Neural cell (in vitro differentiated cells): ENCODE data around the gene ARSI. TPM values are rescaled to one million over a fixed set of nuclear protein-coding genes. Genes with fewer than 3 reads are reported as not detected.

ENCODE experiments used
- H2AFZ ChIP-seq: fragments of 200-600, 300-800 bp; sonication (generic), shearing (Covaris generic); 2 replicates; pipeline ENCODE4 v1.6.0; 2014; ENCODE audit warnings: low read depth, mild to moderate bottlenecking, antibody characterized with exemption, low read length, moderate library complexity
- H3F3A ChIP-seq: fragments of 200-600 bp; shearing (Covaris generic); 2 replicates; pipeline ENCODE4 v1.6.1; 2016; ENCODE audit warnings: mild to moderate bottlenecking, moderate library complexity, mixed read lengths, antibody characterized with exemption, low read length; ENCODE audit not compliant: insufficient read depth, poor library complexity, severe bottlenecking
- H3K27ac ChIP-seq: fragments of 200-600, 300-800 bp; sonication (generic), shearing (Covaris generic); 2 replicates; pipeline ENCODE4 v1.5.1; 2014; ENCODE audit warnings: mild to moderate bottlenecking, low read length, moderate library complexity
- H3K27me3 ChIP-seq: fragments of 300-800, 200-600 bp; sonication (generic), shearing (Covaris generic); 2 replicates; pipeline ENCODE4 v1.6.0; 2014; ENCODE audit warnings: mild to moderate bottlenecking, low read depth, low read length, moderate library complexity; ENCODE audit not compliant: insufficient read depth
- H3K36me3 ChIP-seq: fragments of 300-800, 200-600 bp; sonication (generic), shearing (Covaris generic); 2 replicates; pipeline ENCODE4 v1.5.1; 2014; ENCODE audit warnings: mild to moderate bottlenecking, antibody characterized with exemption, low read length, moderate library complexity; ENCODE audit not compliant: insufficient read depth
- H3K4me2 ChIP-seq: fragments of 300-800, 200-600 bp; sonication (generic), shearing (Covaris generic); 2 replicates; pipeline ENCODE4 v1.6.0; 2014; ENCODE audit warnings: mild to moderate bottlenecking, low read length
- H3K4me3 ChIP-seq: fragments of 300-800, 200-600 bp; sonication (generic), shearing (Covaris generic); 2 replicates; pipeline ENCODE4 v1.5.1; 2014; ENCODE audit warnings: mild to moderate bottlenecking, low read length, moderate library complexity
- H3K79me2 ChIP-seq: fragments of 200-600 bp; shearing (Covaris generic); replicated peaks from 2 replicates; pipeline ENCODE4 v1.6.0; 2014; ENCODE audit warnings: mild to moderate bottlenecking, low read length, moderate library complexity; ENCODE audit not compliant: insufficient read depth
- H3K9ac ChIP-seq: fragments of 300-800, 200-600 bp; sonication (generic), shearing (Covaris generic); 2 replicates; pipeline ENCODE4 v1.6.1; 2016; ENCODE audit warnings: mild to moderate bottlenecking, low read length, mixed read lengths
- H3K9me2 ChIP-seq: fragments of 200-600 bp; shearing (Covaris generic); 2 replicates; pipeline ENCODE4 v1.6.1; 2016; ENCODE audit warnings: mild to moderate bottlenecking, low read length, mixed read lengths; ENCODE audit not compliant: insufficient read depth
- H3K9me3 ChIP-seq: fragments of 200-600, 300-800 bp; sonication (generic), shearing (Covaris generic); 2 replicates; pipeline ENCODE4 v1.6.1; 2016; ENCODE audit warnings: mild to moderate bottlenecking, mixed run types, low read length, moderate library complexity, mixed read lengths
- H4K20me1 ChIP-seq: fragments of 200-600 bp; shearing (Covaris generic); 2 replicates; pipeline ENCODE4 v1.6.1; 2016; ENCODE audit warnings: mild to moderate bottlenecking, mixed run types; ENCODE audit not compliant: insufficient read depth
- CTCF ChIP-seq: fragments of 450-650 bp; IDR thresholded peaks from 2 replicates; pipeline ENCODE4 v1.5.1; 2014; ENCODE audit warnings: antibody characterized with exemption, mild to moderate bottlenecking, moderate library complexity; ENCODE audit not compliant: poor library complexity, severe bottlenecking
- EP300 ChIP-seq: fragments of 450-650 bp; conservative IDR thresholded peaks from 2 replicates; pipeline ENCODE4 v1.6.1; 2014; ENCODE audit warnings: antibody characterized with exemption, mild to moderate bottlenecking, moderate library complexity; ENCODE audit not compliant: poor library complexity, severe bottlenecking
- EZH2 ChIP-seq: fragments of 200-600, 300-800 bp; shearing (Covaris generic), sonication (generic); IDR thresholded peaks from 2 replicates; pipeline ENCODE4 v1.6.1; 2014; ENCODE audit warnings: antibody characterized with exemption, low read length, borderline replicate concordance, mild to moderate bottlenecking; ENCODE audit not compliant: insufficient read depth, poor library complexity, severe bottlenecking
- MXI1 ChIP-seq: fragments of 450-650 bp; conservative IDR thresholded peaks from 2 replicates; pipeline ENCODE4 v1.6.1; 2014; ENCODE audit warnings: antibody characterized with exemption, mild to moderate bottlenecking; ENCODE audit not compliant: poor library complexity, severe bottlenecking
- POLR2AphosphoS5 ChIP-seq: IDR thresholded peaks from 2 replicates; pipeline ENCODE4 v1.6.1; 2012
- RAD21 ChIP-seq: fragments of 450-650 bp; conservative IDR thresholded peaks from 2 replicates; pipeline ENCODE4 v1.6.1; 2014; ENCODE audit warnings: antibody characterized with exemption, mild to moderate bottlenecking, moderate library complexity
- REST ChIP-seq: IDR thresholded peaks from 2 replicates; pipeline ENCODE4 v1.6.1; 2012; ENCODE audit warnings: borderline replicate concordance
- SMC3 ChIP-seq: fragments of 450-650 bp; conservative IDR thresholded peaks from 2 replicates; pipeline ENCODE4 v1.6.1; 2014; ENCODE audit warnings: antibody characterized with exemption, mild to moderate bottlenecking, moderate library complexity; ENCODE audit not compliant: poor library complexity
- TAF1 ChIP-seq: IDR thresholded peaks from 2 replicates; pipeline ENCODE4 v1.6.1; 2012; ENCODE audit warnings: low read depth
- polyA plus RNA-seq: library from polyadenylated mRNA; depleted of rRNA; stranded (reverse); fragments of >200 nt; gene quantifications from 2 replicates; pipeline ENCODE4 v1.2.3, GENCODE V29; 2014

ARSI gene
- polyA plus RNA-seq, 1 donor from 2014 or later = not detected

GRCh38 chr5:150255659-150256409 lies 46.9 kb downstream of the ARSI start:
- Histone ChIP-seq H4K20me1 (no peaks in the 10 kb centered on the region), H3K4me3 (peak overlapping the region; percentile 11), H3K27ac (peak overlapping the region; percentile 34), H3K4me2 (no peak overlapping the region), H2AFZ (no peak overlapping the region), H3F3A (no peaks in the 10 kb centered on the region), H3K9me3 (no peaks in the 10 kb centered on the region), H3K9me2 (no peaks in the 10 kb centered on the region), H3K9ac (no peak overlapping the region), H3K36me3 (no peaks in the 10 kb centered on the region), H3K27me3 (no peaks in the 10 kb centered on the region), H3K79me2 (no peaks in the 10 kb centered on the region)
- TF ChIP-seq EP300 = no peak
- no peak for TF ChIP-seq RAD21
- peak; percentile 44 for TF ChIP-seq MXI1
- peak; percentile 52 for TF ChIP-seq SMC3

DNA sequence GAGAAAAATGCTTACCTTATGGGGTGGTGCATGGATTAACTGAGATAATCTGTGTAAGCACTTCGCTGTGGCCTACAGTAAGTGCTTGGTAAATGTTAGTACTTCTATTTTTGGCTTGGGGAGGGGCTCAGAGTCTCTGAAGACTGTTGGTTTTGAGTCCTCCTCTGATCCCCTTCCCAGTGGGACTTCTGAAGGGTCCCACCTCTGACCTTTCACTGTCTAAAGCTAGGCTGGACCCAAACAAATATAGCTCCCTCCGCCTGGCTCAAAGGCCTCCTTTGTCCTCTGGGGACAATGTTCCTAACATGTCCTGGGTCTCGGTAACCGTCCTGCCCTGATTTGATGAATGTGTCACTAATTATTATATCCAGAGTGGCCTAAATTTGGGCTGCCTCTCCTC lies 47.9 kb downstream of the ARSI start:
- H3F3A ChIP-seq = no peaks in the 10 kb centered on the region
- no peak overlapping the region for H3K27ac ChIP-seq
- no peaks in the 10 kb centered on the region for H3K79me2 ChIP-seq
- no peaks in the 10 kb centered on the region for H4K20me1 ChIP-seq
- no peaks in the 10 kb centered on the region for H3K27me3 ChIP-seq
- no peak overlapping the region for H3K9ac ChIP-seq
- TF ChIP-seq RAD21 = no peak
- no peak for TF ChIP-seq REST
- TF ChIP-seq TAF1 = no peak
- no peak for TF ChIP-seq EZH2
- TF ChIP-seq SMC3 = no peak
- H3K36me3 ChIP-seq = no peaks in the 10 kb centered on the region
- H3K9me2 ChIP-seq = no peaks in the 10 kb centered on the region
- no peak overlapping the region for H3K4me3 ChIP-seq
- no peaks in the 10 kb centered on the region for H3K9me3 ChIP-seq
- no peak overlapping the region for H2AFZ ChIP-seq
- no peak overlapping the region for H3K4me2 ChIP-seq

DNA sequence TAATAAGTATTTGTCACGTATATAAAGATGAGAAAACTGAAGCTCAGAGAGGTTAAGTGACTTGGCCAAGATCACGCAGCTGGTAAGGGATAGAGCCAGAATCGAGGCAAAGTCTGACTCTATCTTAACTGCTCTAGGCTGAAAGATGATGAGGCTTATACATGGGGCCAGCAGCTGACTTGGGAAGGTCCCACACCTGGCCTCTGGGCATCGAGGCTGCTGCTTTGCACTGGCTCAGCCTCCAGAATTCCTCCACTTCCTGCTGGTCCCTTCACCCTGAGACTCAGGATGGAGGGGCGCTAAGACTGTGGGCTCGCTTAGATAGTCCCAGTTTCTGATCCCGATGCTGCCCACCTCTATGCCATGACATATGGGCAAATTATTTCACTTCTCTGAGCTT lies 48.3 kb downstream of the ARSI start:
- Histone ChIP-seq H3K9me3 (no peaks in the 10 kb centered on the region), H3K27ac (no peak overlapping the region), H3F3A (no peaks in the 10 kb centered on the region), H3K4me2 (no peak overlapping the region), H4K20me1 (no peaks in the 10 kb centered on the region), H3K79me2 (no peaks in the 10 kb centered on the region), H3K9ac (no peak overlapping the region), H3K36me3 (no peaks in the 10 kb centered on the region), H3K9me2 (no peaks in the 10 kb centered on the region), H2AFZ (no peak overlapping the region), H3K27me3 (no peaks in the 10 kb centered on the region), H3K4me3 (no peak overlapping the region)
- TF ChIP-seq CTCF (no peak), RAD21 (no peak), MXI1 (no peak), POLR2AphosphoS5 (no peak), TAF1 (no peak), EZH2 (no peak), REST (no peak), EP300 (no peak), SMC3 (no peak)
